Dermis blood vessel endothelial cell (primary cell): ENCODE measurements around the gene PARP14. TPM values are rescaled to one million over a fixed set of nuclear protein-coding genes. Genes with fewer than 3 reads are reported as not detected.
A peak's percentile ranks its signal among the peaks of the same experiment; 100 is the strongest.
"Not testable (repeated sequence)": the region's sequence is repeated elsewhere in the genome, so short reads cannot be mapped to it uniquely, and the experiment has no call there.

Experiments
- DNase-seq: peaks from one replicate; pipeline ENCODE4 v3.0.0; 2010
- total RNA-seq: library from RNA; depleted of rRNA; stranded (reverse); fragments of >200 nt; gene quantifications from 2 replicates; pipeline ENCODE4 v1.2.3, GENCODE V29; 2014

The PARP14 gene
- total RNA-seq = 135 and 161 TPM in 2 replicates

- DNase-seq = peak; percentile 77
These were observed at the start of gene PARP14 for GRCh38 chr3:122680475-122681283. Gene PARP14, plus strand, starts transcription at chr3:122680839. Its CDS starts 45 bp downstream, at chr3:122680884.

GRCh38 chr3:122635789-122636188, 44.9 kb upstream of the PARP14 start:
- no peak for DNase-seq

- no peak for DNase-seq
These were observed 43.9 kb upstream of the PARP14 start for GRCh38 chr3:122636697-122637096.

GRCh38 chr3:122640437-122640999, 40.1 kb upstream of the PARP14 start:
- DNase-seq = no peak

GRCh38 chr3:122642935-122643334, 37.7 kb upstream of the PARP14 start:
- no peak for DNase-seq

- no peak for DNase-seq
These were observed 34.3 kb upstream of the PARP14 start for GRCh38 chr3:122646146-122646988.

GRCh38 chr3:122651233-122651907, 29.3 kb upstream of the PARP14 start:
- not testable (repeated sequence) for DNase-seq

GRCh38 chr3:122651962-122652361, 28.7 kb upstream of the PARP14 start:
- not testable (repeated sequence) for DNase-seq

GRCh38 chr3:122658336-122658735, 22.3 kb upstream of the PARP14 start:
- not testable (repeated sequence) for DNase-seq

GRCh38 chr3:122660297-122660974, 20.2 kb upstream of the PARP14 start:
- DNase-seq = no peak

GRCh38 chr3:122661633-122662032, 19.0 kb upstream of the PARP14 start:
- no peak for DNase-seq

- DNase-seq = no peak
These were observed 18.1 kb upstream of the PARP14 start for GRCh38 chr3:122662505-122662904.

- DNase-seq = no peak
These were observed 15.3 kb upstream of the PARP14 start for GRCh38 chr3:122665226-122665786.

GRCh38 chr3:122665881-122666280, 14.8 kb upstream of the PARP14 start:
- DNase-seq = no peak

- DNase-seq = no peak
These were observed 11.5 kb upstream of the PARP14 start for GRCh38 chr3:122668930-122669730.

GRCh38 chr3:122671553-122671952, 9.1 kb upstream of the PARP14 start:
- no peak for DNase-seq

GRCh38 chr3:122674339-122674738, 6.3 kb upstream of the PARP14 start:
- no peak for DNase-seq

GRCh38 chr3:122676759-122677158, 3.9 kb upstream of the PARP14 start:
- DNase-seq = peak; percentile 11

GRCh38 chr3:122677216-122677615, 3.4 kb upstream of the PARP14 start:
- DNase-seq = no peak

GRCh38 chr3:122678506-122678905, 2.1 kb upstream of the PARP14 start:
- DNase-seq = no peak
